GM23338 (cell line): ENCODE measurements around the gene SRSF4. TPM values are rescaled to one million over a fixed set of nuclear protein-coding genes. Genes with fewer than 3 reads are reported as not detected.

ENCODE experiments used
- ATAC-seq: fragments of 200-7000 bp; cut with Tn5 transposase; 3 replicates; pipeline ENCODE4 v1.9.1; 2020
- DNase-seq: peaks from one replicate; pipeline ENCODE4 v3.0.0-alpha.2; 2015; ENCODE audit warnings: low spot score
- H2AFZ ChIP-seq: fragments of 200-600 bp; sonication (generic); 2 replicates; pipeline ENCODE4 v1.8.0; 2016; ENCODE audit warnings: antibody characterized with exemption, mild to moderate bottlenecking, moderate library complexity
- H3F3A ChIP-seq: fragments of 200-600 bp; sonication (generic); replicated peaks from 2 replicates; pipeline ENCODE4 v1.8.0; 2017; ENCODE audit warnings: antibody characterized with exemption, mixed run types, low read depth
- H3K27ac ChIP-seq: fragments of 200-600 bp; sonication (generic); 2 replicates; pipeline ENCODE4 v1.6.1; 2016; ENCODE audit warnings: low read depth
- H3K27me3 ChIP-seq: fragments of 200-600 bp; sonication (generic); 2 replicates; pipeline ENCODE4 v1.8.0; 2016; ENCODE audit warnings: mild to moderate bottlenecking, mixed run types, moderate library complexity; ENCODE audit not compliant: insufficient read depth
- H3K36me3 ChIP-seq: fragments of 200-600 bp; sonication (generic); 2 replicates; pipeline ENCODE4 v1.8.0; 2016; ENCODE audit warnings: mild to moderate bottlenecking; ENCODE audit not compliant: insufficient read depth
- H3K4me1 ChIP-seq: fragments of 200-600 bp; sonication (generic); 2 replicates; pipeline ENCODE4 v1.8.0; 2016; ENCODE audit warnings: mild to moderate bottlenecking, moderate library complexity; ENCODE audit not compliant: insufficient read depth
- H3K4me2 ChIP-seq: fragments of 200-600 bp; sonication (generic); 2 replicates; pipeline ENCODE4 v1.7.1; 2017; ENCODE audit warnings: mixed run types
- H3K4me3 ChIP-seq: fragments of 200-600 bp; sonication (generic); 2 replicates; pipeline ENCODE4 v1.6.1; 2016; ENCODE audit warnings: mixed run types
- H3K79me2 ChIP-seq: fragments of 200-600 bp; sonication (generic); replicated peaks from 2 replicates; pipeline ENCODE4 v1.8.0; 2017; ENCODE audit warnings: mild to moderate bottlenecking; ENCODE audit not compliant: insufficient read depth
- H3K9me2 ChIP-seq: fragments of 200-600 bp; sonication (generic); 2 replicates; pipeline ENCODE4 v1.8.0; 2017; ENCODE audit not compliant: insufficient read depth
- H4K20me1 ChIP-seq: fragments of 200-600 bp; sonication (generic); replicated peaks from 2 replicates; pipeline ENCODE4 v1.8.0; 2017; ENCODE audit warnings: mild to moderate bottlenecking; ENCODE audit not compliant: insufficient read depth
- H3K27ac Mint-ChIP-seq: 2 replicates; pipeline ENCODE4 v1.8.0; 2020; ENCODE audit warnings: inconsistent platforms, mild to moderate bottlenecking, moderate library complexity, mixed read lengths
- H3K27me3 Mint-ChIP-seq: 3 replicates; pipeline ENCODE4 v1.8.0; 2022; ENCODE audit warnings: low read depth, mild to moderate bottlenecking, moderate library complexity, mixed read lengths, inconsistent platforms; ENCODE audit not compliant: insufficient read depth, poor library complexity
- H3K36me3 Mint-ChIP-seq: 3 replicates; pipeline ENCODE4 v1.8.0; 2021; ENCODE audit warnings: low read depth, mild to moderate bottlenecking, inconsistent platforms, moderate library complexity, mixed read lengths
- H3K4me1 Mint-ChIP-seq: 3 replicates; pipeline ENCODE4 v1.8.0; 2020; ENCODE audit warnings: mild to moderate bottlenecking, inconsistent platforms, mixed read lengths
- H3K4me3 Mint-ChIP-seq: 3 replicates; pipeline ENCODE4 v1.8.0; 2021; ENCODE audit warnings: moderate library complexity, mild to moderate bottlenecking, inconsistent platforms, mixed read lengths
- H3K9me3 Mint-ChIP-seq: 3 replicates; pipeline ENCODE4 v1.8.0; 2020; ENCODE audit warnings: moderate library complexity, mild to moderate bottlenecking, inconsistent platforms, mixed read lengths
- EZH2 ChIP-seq: fragments of 200-600 bp; sonication (generic); IDR thresholded peaks from one replicate; pipeline ENCODE4 v1.8.0; 2017; ENCODE audit warnings: antibody characterized with exemption, mild to moderate bottlenecking, low read depth; ENCODE audit not compliant: unreplicated experiment
- EZH2phosphoT487 ChIP-seq: fragments of 200-600 bp; sonication (generic); IDR thresholded peaks from one replicate; pipeline ENCODE4 v1.8.1; 2018; ENCODE audit warnings: antibody characterized with exemption; ENCODE audit not compliant: unreplicated experiment
- JUNB ChIP-seq: IDR thresholded peaks from one replicate; pipeline ENCODE4 v1.6.1; 2016; ENCODE audit warnings: antibody characterized with exemption; ENCODE audit not compliant: unreplicated experiment
- NANOG ChIP-seq: IDR thresholded peaks from 2 replicates; pipeline ENCODE4 v1.6.1; 2016; ENCODE audit warnings: antibody characterized with exemption, borderline replicate concordance
- REST ChIP-seq: IDR thresholded peaks from one replicate; pipeline ENCODE4 v1.6.1; 2018; ENCODE audit warnings: antibody characterized with exemption; ENCODE audit not compliant: unreplicated experiment
- STAT1 ChIP-seq: IDR thresholded peaks from one replicate; pipeline ENCODE4 v1.6.1; 2016; ENCODE audit warnings: antibody characterized with exemption; ENCODE audit not compliant: unreplicated experiment
- ZNF114 ChIP-seq: fragments of 250-450 bp; sonication (Bioruptor Pico); IDR thresholded peaks from 2 replicates; pipeline ENCODE4 v1.5.0; 2020; ENCODE audit warnings: mild to moderate bottlenecking, moderate library complexity
- ZNF331 ChIP-seq: fragments of 250-450 bp; sonication (Bioruptor Pico); IDR thresholded peaks from 2 replicates; pipeline ENCODE4 v1.5.0; 2020; ENCODE audit warnings: low read depth, mild to moderate bottlenecking, moderate library complexity
- polyA plus RNA-seq: library from polyadenylated mRNA; unstranded; fragments of >200 nt; fragmentation: Nextera tagmentation; extraction: Ambion mirVana; gene quantifications from 2 replicates; pipeline ENCODE4 v1.2.1, GENCODE V29; 2016
- total RNA-seq: library from RNA; depleted of rRNA; stranded (reverse); fragments of >200 nt; shearing (Covaris generic); gene quantifications from 2 replicates; pipeline ENCODE4 v1.2.3, GENCODE V29; 2014
- TF ChIP-seq, protein P1 (sequence below): IDR thresholded peaks from 2 replicates; pipeline ENCODE4 v1.6.1; 2016; ENCODE audit warnings: antibody characterized with exemption

Gene SRSF4
- total and polyA plus RNA-seq, 2 experiments from 2014 or later, result 58.4 to 98.3 TPM

DNA sequence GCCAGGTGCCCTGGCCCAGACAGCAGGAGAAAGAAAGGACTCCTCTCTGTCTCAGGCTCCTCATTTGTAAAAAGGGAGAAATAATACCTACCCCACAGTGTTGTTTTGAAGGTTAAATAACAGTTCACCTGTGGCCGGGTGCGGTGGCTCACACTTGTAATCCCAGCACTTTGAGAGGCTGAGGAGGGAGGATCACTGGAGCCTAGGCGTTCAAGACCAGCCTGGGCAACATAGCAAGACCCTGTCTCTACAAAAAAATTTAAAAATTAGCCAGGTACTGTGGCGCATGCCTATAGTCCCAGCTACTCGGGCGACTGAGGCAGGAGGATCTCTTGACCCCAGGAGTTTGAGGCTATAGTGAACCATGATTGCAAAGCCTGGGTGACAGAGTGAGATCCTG, 55.5 kb downstream of the SRSF4 start:
- TF ChIP-seq EZH2 (no peak), NANOG (no peak), STAT1 (no peak), REST (no peak), EZH2phosphoT487 (no peak), ZNF114 (CRISPR knock-in tag) (no peak), JUNB (no peak), ZNF331 (CRISPR knock-in tag) (no peak)
- TF ChIP-seq, protein P1, sequence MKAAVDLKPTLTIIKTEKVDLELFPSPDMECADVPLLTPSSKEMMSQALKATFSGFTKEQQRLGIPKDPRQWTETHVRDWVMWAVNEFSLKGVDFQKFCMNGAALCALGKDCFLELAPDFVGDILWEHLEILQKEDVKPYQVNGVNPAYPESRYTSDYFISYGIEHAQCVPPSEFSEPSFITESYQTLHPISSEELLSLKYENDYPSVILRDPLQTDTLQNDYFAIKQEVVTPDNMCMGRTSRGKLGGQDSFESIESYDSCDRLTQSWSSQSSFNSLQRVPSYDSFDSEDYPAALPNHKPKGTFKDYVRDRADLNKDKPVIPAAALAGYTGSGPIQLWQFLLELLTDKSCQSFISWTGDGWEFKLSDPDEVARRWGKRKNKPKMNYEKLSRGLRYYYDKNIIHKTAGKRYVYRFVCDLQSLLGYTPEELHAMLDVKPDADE, result no peak
- DNase-seq (no peak), ATAC-seq (no peak)
- Histone ChIP-seq H3K4me3 (no peak overlapping the region), H3F3A (peaks cover 12% of the 10 kb centered on the region; the same call in 1 of the 2 replicates), H3K27ac (no peak overlapping the region), H3K4me1 (peaks cover 4% of the 10 kb centered on the region; the same call in 1 of the 2 replicates), H3K27me3 (peaks cover 26% of the 10 kb centered on the region), H3K9me2 (no peaks in the 10 kb centered on the region), H4K20me1 (no peaks in the 10 kb centered on the region), H3K79me2 (no peaks in the 10 kb centered on the region), H3K36me3 (no peaks in the 10 kb centered on the region), H3K4me2 (no peak overlapping the region), H2AFZ (no peak overlapping the region)
- Mint-ChIP-seq H3K4me3 (peak overlapping the region; percentile 60; the same call in 1 of the 3 replicates), H3K27me3 (peaks cover 26% of the 10 kb centered on the region), H3K9me3 (no peaks in the 10 kb centered on the region), H3K27ac (no peak overlapping the region), H3K36me3 (no peaks in the 10 kb centered on the region), H3K4me1 (peaks cover 10% of the 10 kb centered on the region)

DNA sequence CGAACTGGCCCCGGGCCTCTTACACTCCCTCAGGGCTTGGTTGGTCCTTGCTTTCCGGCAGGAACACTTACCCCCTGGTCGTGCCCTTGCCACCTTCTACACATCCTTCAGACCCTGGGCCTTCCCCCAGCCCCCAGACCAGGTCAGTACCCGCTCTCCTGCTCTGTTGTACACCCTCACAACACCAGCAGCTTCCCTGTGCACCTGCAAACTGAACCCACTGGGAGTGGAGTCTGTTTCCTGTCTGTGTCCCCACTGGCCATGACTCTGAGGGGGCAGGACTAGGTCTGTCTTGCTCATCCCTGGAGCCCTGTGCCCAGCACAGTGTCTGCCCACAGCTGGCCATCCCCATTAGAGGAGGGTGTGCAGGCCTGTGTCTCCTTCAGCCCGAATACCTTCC, 55.9 kb downstream of the SRSF4 start:
- H4K20me1 ChIP-seq, result no peaks in the 10 kb centered on the region; the same call in 1 of the 2 replicates
- no peak overlapping the region for H3K4me3 ChIP-seq
- no peak for DNase-seq
- H3K9me3 Mint-ChIP-seq, result no peaks in the 10 kb centered on the region
- H3K36me3 Mint-ChIP-seq, result no peaks in the 10 kb centered on the region
- peaks cover 10% of the 10 kb centered on the region for H3K4me1 Mint-ChIP-seq
- H3K4me1 ChIP-seq, result peaks cover 6% of the 10 kb centered on the region; the same call in 1 of the 2 replicates
- no peak for TF ChIP-seq REST
- no peak overlapping the region for H3K4me2 ChIP-seq
- peaks cover 29% of the 10 kb centered on the region for H3K27me3 Mint-ChIP-seq
- no peaks in the 10 kb centered on the region for H3K36me3 ChIP-seq
- no peak overlapping the region for H2AFZ ChIP-seq
- H3K27ac ChIP-seq, result no peak overlapping the region
- peaks cover 29% of the 10 kb centered on the region for H3K27me3 ChIP-seq
- peaks cover 14% of the 10 kb centered on the region; the same call in 1 of the 2 replicates for H3F3A ChIP-seq
- H3K79me2 ChIP-seq, result no peaks in the 10 kb centered on the region
- H3K9me2 ChIP-seq, result no peaks in the 10 kb centered on the region
- no peak for ATAC-seq
- peak overlapping the region; percentile 34; the same call in 1 of the 2 replicates for H3K27ac Mint-ChIP-seq
- H3K4me3 Mint-ChIP-seq, result peak overlapping the region; percentile 60
